ENCODE data around the gene PDE6A. TPM values are rescaled to one million over a fixed set of nuclear protein-coding genes. Genes with fewer than 3 reads are reported as not detected.

Gene PDE6A
- total and polyA plus RNA-seq, 9 of the 15 experiments (the other 6 are each of a cell fraction or from before 2014, with no cell fraction given): 0.01 to 0.04 (median 0.01) TPM; not detected in 6

- TF ChIP-seq FOXP1 (CRISPR knock-in tag; IDR thresholded peaks at IDR 0.05) (0 out of 2 replicates have a peak, but pooled peaks have one; percentile 26), CTCFL (IDR thresholded peaks at IDR 0.05; ENCODE audit: borderline replicate concordance, insufficient read depth, low read depth, low read length, poor library complexity, severe bottlenecking) (peak; percentile 31), ETV5 (CRISPR knock-in tag; IDR thresholded peaks at IDR 0.05; ENCODE audit: low read depth) (peak; percentile 28; the same call in 1 of the 2 replicates), ZNF639 (CRISPR knock-in tag; conservative IDR thresholded peaks at IDR 0.05 in 1 of 2, IDR thresholded peaks at IDR 0.05 in 1 of 2) (no peak), FOXK2 (conservative IDR thresholded peaks at IDR 0.05 in 1 of 2, IDR thresholded peaks at IDR 0.05 in 1 of 2; ENCODE audit: low read depth in 2 of 2) (peak in 1 of 2 experiments; percentile 46; a peak in 1 of 4 replicates), HOXB6 (CRISPR knock-in tag; IDR thresholded peaks at IDR 0.05; ENCODE audit: borderline replicate concordance) (no peak), ZNF785 (CRISPR knock-in tag; IDR thresholded peaks at IDR 0.05) (no peak), ZNF24 (IDR thresholded peaks at IDR 0.05) (peak; percentile 91), RAD21 (CRISPR knock-in tag; conservative IDR thresholded peaks at IDR 0.05 in 1 of 2, IDR thresholded peaks at IDR 0.05 in 1 of 2) (peak; percentile 97 to 98), CEBPB (tag; IDR thresholded peaks at IDR 0.05) (peak; percentile 76), MEF2D (tag; conservative IDR thresholded peaks at IDR 0.05; ENCODE audit: low read depth) (no peak), RB1 (IDR thresholded peaks at IDR 0.05; ENCODE audit: low read depth) (peak; percentile 45; the same call in 1 of the 2 replicates)
Observed at GRCh38 chr5:149828161-149829011, 116.2 kb downstream of the PDE6A start (continued).
